T47D (cell line): Measurements from ENCODE around the gene ITGAL.

Experiments used
- DNase-seq, 2 experiments: peaks; one replicate each; pipeline versions ENCODE4 v3.0.0 to v3.0.0-alpha.2; 2011 to 2012; ENCODE audit warnings: low read depth in 1 of 2, low spot score in 1 of 2
- JUND ChIP-seq: IDR thresholded peaks from 2 replicates; pipeline ENCODE4 v1.6.1; 2012; ENCODE audit warnings: low read depth
- in situ Hi-C: cut with HindIII; loops from 2 replicates; pipeline ENCODE4 v1.10.0; 2016; ENCODE audit warnings: low sequenced_read_pairs, low pct_unique_long_range_greater_than_20kb

ITGAL gene

GRCh38 chr16:30555315-30556124 lies 83.0 kb downstream of the ITGAL start:
- no peak for DNase-seq
- in situ Hi-C loops = no loop called here
- TF ChIP-seq JUND = no peak

GRCh38 chr16:30556125-30556473 lies 83.6 kb downstream of the ITGAL start:
- TF ChIP-seq JUND = no peak
- in situ Hi-C loops = no loop called here
- DNase-seq = peak in 1 of 2 experiments; percentile 55

- in situ Hi-C loops = no loop called here
- DNase-seq = no peak
- no peak for TF ChIP-seq JUND
Measured at GRCh38 chr16:30557707-30557956, 85.1 kb downstream of the ITGAL start.

GRCh38 chr16:30557957-30558788 lies 85.6 kb downstream of the ITGAL start, which contains the start of gene ZNF764:
TSS of gene ZNF764 (minus strand) at chr16:30558374. CDS start at chr16:30558182, 192 bp downstream.
- in situ Hi-C loops = no loop called here
- peak; percentile 96 to 99 for DNase-seq
- TF ChIP-seq JUND = no peak

GRCh38 chr16:30558789-30559377 lies 86.3 kb downstream of the ITGAL start:
- in situ Hi-C loops = no loop called here
- DNase-seq = no peak

GRCh38 chr16:30559690-30560089 lies 87.1 kb downstream of the ITGAL start:
- no peak for TF ChIP-seq JUND
- in situ Hi-C loops = no loop called here
- DNase-seq = no peak

More at GRCh38 chr16:30558789-30559377, 86.3 kb downstream of the ITGAL start:
- no peak for TF ChIP-seq JUND

GRCh38 chr16:30561089-30561816 lies 88.7 kb downstream of the ITGAL start:
- TF ChIP-seq JUND = no peak
- in situ Hi-C loops = no loop called here
- peak in 1 of 2 experiments; percentile 39 for DNase-seq

- TF ChIP-seq JUND = no peak
- DNase-seq = peak in 1 of 2 experiments; percentile 22
- in situ Hi-C loops = no loop called here
Measured at GRCh38 chr16:30562021-30562420, 89.5 kb downstream of the ITGAL start.

- no peak for TF ChIP-seq JUND
- in situ Hi-C loops = no loop called here
- no peak for DNase-seq
Measured at GRCh38 chr16:30565526-30565925, 93.0 kb downstream of the ITGAL start.

GRCh38 chr16:30565984-30566383 lies 93.4 kb downstream of the ITGAL start:
- DNase-seq = no peak
- in situ Hi-C loops = no loop called here
- no peak for TF ChIP-seq JUND

GRCh38 chr16:30566531-30566930 lies 94.0 kb downstream of the ITGAL start:
- no peak for DNase-seq
- no peak for TF ChIP-seq JUND
- in situ Hi-C loops = no loop called here
